Measurements from ENCODE around the gene ADORA3. TPM values are rescaled to one million over a fixed set of nuclear protein-coding genes. Genes with fewer than 3 reads are reported as not detected.

ADORA3 gene
- total RNA-seq, 2 experiments from 2014 or later, result not detected

DNA sequence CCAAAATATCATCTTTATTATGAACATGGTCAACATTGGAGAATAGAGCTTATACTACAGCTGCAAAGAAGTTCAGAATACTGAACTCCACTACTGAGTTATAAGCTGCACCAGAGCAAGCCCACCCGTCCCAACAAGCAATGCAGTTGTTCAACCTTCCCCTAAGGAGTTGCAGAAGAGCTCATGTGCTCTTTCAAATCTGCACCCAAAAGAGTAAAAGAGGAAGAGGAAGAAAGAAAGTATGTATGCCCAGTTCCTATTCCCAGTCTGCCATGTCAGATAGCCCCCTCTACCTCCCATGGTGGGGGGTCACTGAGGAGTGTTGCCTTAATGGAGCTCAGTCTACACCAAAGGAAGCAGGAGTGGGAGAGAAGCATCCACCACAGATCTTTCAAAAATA is 22.8 kb downstream of the ADORA3 start:
- no peak for DNase-seq
- peaks cover 5% of the 10 kb centered on the region for H3K36me3 Mint-ChIP-seq
- CTCF ChIA-PET, result interaction anchor here (0.7 to 4.1 kb wide), 8 partner anchors 8 to 286 kb away, joined by 3 to 39 read pairs (median 4); partner anchors contain the start of genes ADORA3 and TMIGD3
- H3K9me3 Mint-ChIP-seq (ENCODE audit: low read depth), result no peaks in the 10 kb centered on the region
- H3K27me3 Mint-ChIP-seq, result peaks cover 35% of the 10 kb centered on the region
- ATAC-seq, result no peak
- peaks cover 31% of the 10 kb centered on the region for H3K4me1 Mint-ChIP-seq
- no peak overlapping the region for H3K4me3 Mint-ChIP-seq
- H3K27ac Mint-ChIP-seq, result no peak overlapping the region

DNA sequence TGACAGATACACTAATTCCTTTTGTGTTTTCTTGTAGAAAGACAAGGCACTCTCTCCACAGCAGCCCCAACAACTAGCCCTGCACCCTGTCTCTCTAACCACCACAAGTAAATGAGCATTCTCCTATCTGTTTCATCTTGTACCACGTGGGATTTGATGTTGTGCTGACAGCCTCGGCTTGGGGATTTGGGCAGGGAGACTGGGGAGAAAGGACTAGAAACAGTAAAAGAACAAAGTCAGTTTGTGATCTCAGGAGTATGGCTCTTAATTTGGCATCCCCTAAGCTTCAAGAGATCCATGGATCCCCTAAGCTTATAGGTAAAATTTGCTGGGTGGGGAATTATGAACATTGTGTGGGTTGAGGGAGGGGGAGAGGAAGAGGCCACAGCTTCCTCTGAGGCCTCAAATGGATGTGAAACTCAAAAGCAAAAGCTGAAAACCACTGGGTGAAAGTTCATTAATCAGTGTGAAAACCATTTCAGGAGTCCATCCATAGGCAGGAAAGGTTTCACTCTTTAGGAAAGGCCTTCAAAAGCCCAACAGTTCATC is 26.6 kb downstream of the ADORA3 start:
- Mint-ChIP-seq H3K4me1 (peaks cover 55% of the 10 kb centered on the region), H3K36me3 (peaks cover 16% of the 10 kb centered on the region), H3K4me3 (peak overlapping the region; percentile 47), H3K27me3 (peaks cover 28% of the 10 kb centered on the region), H3K27ac (peak overlapping the region; percentile 78), H3K9me3 (ENCODE audit: low read depth) (no peaks in the 10 kb centered on the region)
- DNase-seq (peak; percentile 73), ATAC-seq (peak; percentile 69)
- CTCF ChIA-PET, result interaction anchor here (1.0 to 4.0 kb wide), 10 partner anchors 19 to 271 kb away, joined by 3 to 30 read pairs (median 8); partner anchors contain the start of genes ADORA3, ATP5PB and TMIGD3

GRCh38 chr1:111476214-111476613 is 27.2 kb downstream of the ADORA3 start:
- H3K4me1 Mint-ChIP-seq, result peaks cover 52% of the 10 kb centered on the region
- CTCF ChIA-PET, result interaction anchor here (0.8 to 4.0 kb wide), 10 partner anchors 20 to 271 kb away, joined by 3 to 30 read pairs (median 8); partner anchors contain the start of genes ADORA3, ATP5PB and TMIGD3
- peak; percentile 2 for ATAC-seq

GRCh38 chr1:111475701-111476100 is 27.7 kb downstream of the ADORA3 start:
- CTCF ChIA-PET, result interaction anchor here (0.8 to 4.0 kb wide), 8 partner anchors 21 to 272 kb away, joined by 3 to 30 read pairs (median 8); partner anchors contain the start of gene ATP5PB
- H3K4me1 Mint-ChIP-seq, result peaks cover 52% of the 10 kb centered on the region
- DNase-seq, result peak; percentile 85

More at GRCh38 chr1:111476214-111476613, 27.2 kb downstream of the ADORA3 start:
- Mint-ChIP-seq H3K9me3 (ENCODE audit: low read depth) (no peaks in the 10 kb centered on the region), H3K4me3 (peak overlapping the region; percentile 60), H3K36me3 (peaks cover 16% of the 10 kb centered on the region), H3K27me3 (peaks cover 28% of the 10 kb centered on the region), H3K27ac (peak overlapping the region; percentile 78)
- DNase-seq, result no peak

DNA sequence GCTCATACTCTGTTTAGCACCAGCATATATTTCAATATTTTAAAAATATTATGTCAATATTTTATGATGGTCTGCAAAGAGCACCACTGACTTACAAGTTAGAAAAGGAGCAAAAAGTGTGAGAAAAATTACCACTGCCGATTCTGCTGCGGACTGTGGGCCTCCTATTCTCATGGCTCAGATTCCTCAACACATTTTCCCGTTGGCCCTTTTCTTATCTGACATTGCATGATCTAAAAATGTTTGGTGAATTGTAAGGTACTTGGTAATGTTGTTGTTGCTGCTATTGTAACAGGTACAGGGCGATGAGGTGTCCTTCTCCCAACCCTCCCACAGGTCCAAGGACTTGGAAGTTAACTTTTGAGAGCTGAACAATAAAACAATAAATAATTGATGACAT is 28.9 kb downstream of the ADORA3 start:
- CTCF ChIA-PET, result interaction anchor here (1.4 to 3.5 kb wide), 2 partner anchors 17 to 33 kb away, joined by 3 to 30 read pairs; no protein-coding TSS in a partner anchor
- Mint-ChIP-seq H3K4me3 (peak overlapping the region; percentile 5), H3K9me3 (ENCODE audit: low read depth) (no peaks in the 10 kb centered on the region), H3K36me3 (peaks cover 16% of the 10 kb centered on the region), H3K4me1 (peaks cover 52% of the 10 kb centered on the region), H3K27ac (peak overlapping the region; percentile 11), H3K27me3 (peaks cover 18% of the 10 kb centered on the region)
- ATAC-seq (no peak), DNase-seq (no peak)

More at GRCh38 chr1:111475701-111476100, 27.7 kb downstream of the ADORA3 start:
- ATAC-seq, result peak; percentile 67
- peaks cover 16% of the 10 kb centered on the region for H3K36me3 Mint-ChIP-seq
- peak overlapping the region; percentile 60 for H3K4me3 Mint-ChIP-seq
- H3K9me3 Mint-ChIP-seq (ENCODE audit: low read depth), result no peaks in the 10 kb centered on the region
- peak overlapping the region; percentile 78 for H3K27ac Mint-ChIP-seq
- H3K27me3 Mint-ChIP-seq, result peaks cover 27% of the 10 kb centered on the region

- peaks cover 15% of the 10 kb centered on the region for H3K27me3 Mint-ChIP-seq
Measured at GRCh38 chr1:111474106-111474505, 29.3 kb downstream of the ADORA3 start.

DNA sequence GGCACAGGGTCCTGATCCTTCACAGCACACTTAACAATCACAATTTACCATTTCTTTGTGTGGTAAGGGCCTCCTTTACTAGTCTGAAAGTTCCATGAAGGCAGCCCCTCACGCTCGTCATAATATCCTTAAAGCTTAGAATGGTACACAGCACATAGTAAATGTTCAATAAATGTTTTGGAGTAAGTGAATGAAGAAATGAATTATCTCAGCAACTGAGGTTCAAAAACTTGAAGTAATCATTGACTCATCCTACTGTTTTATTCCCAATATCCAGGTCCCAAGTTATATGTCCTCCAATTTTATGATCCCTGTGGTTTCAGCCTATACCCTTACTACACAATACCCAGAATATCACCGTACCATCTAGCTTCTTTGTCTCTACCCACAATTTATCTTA is 31.9 kb downstream of the ADORA3 start:
- ATAC-seq, result no peak
- CTCF ChIA-PET, result interaction anchor here (0.7 to 1.3 kb wide), 7 partner anchors 9 to 298 kb away, joined by 3 to 8 read pairs (median 4); partner anchors contain the start of genes ATP5PB and WDR77
- Mint-ChIP-seq H3K4me1 (peaks cover 33% of the 10 kb centered on the region), H3K27ac (no peak overlapping the region), H3K9me3 (ENCODE audit: low read depth) (no peaks in the 10 kb centered on the region), H3K27me3 (peaks cover 2% of the 10 kb centered on the region), H3K36me3 (peaks cover 12% of the 10 kb centered on the region), H3K4me3 (no peak overlapping the region)
- no peak for DNase-seq

More at GRCh38 chr1:111474106-111474505, 29.3 kb downstream of the ADORA3 start:
- Mint-ChIP-seq H3K9me3 (ENCODE audit: low read depth) (no peaks in the 10 kb centered on the region), H3K27ac (peak overlapping the region; percentile 66), H3K36me3 (peaks cover 16% of the 10 kb centered on the region), H3K4me1 (peaks cover 52% of the 10 kb centered on the region), H3K4me3 (peak overlapping the region; percentile 63)
- DNase-seq (no peak), ATAC-seq (no peak)
- CTCF ChIA-PET, result interaction anchor here (1.3 to 3.5 kb wide), 3 partner anchors 17 to 34 kb away, joined by 3 to 30 read pairs (median 3); no protein-coding TSS in a partner anchor

GRCh38 chr1:111471012-111471411 is 32.4 kb downstream of the ADORA3 start:
- CTCF ChIA-PET, result interaction anchor here (0.7 to 1.3 kb wide), 6 partner anchors 10 to 298 kb away, joined by 3 to 8 read pairs (median 4); partner anchors contain the start of genes ATP5PB and WDR77
- Mint-ChIP-seq H3K27me3 (peaks cover 2% of the 10 kb centered on the region), H3K4me1 (peaks cover 28% of the 10 kb centered on the region), H3K27ac (no peak overlapping the region), H3K4me3 (no peak overlapping the region), H3K36me3 (peaks cover 12% of the 10 kb centered on the region), H3K9me3 (ENCODE audit: low read depth) (no peaks in the 10 kb centered on the region)
- ATAC-seq, result peak; percentile 86
- peak; percentile 91 for DNase-seq

DNA sequence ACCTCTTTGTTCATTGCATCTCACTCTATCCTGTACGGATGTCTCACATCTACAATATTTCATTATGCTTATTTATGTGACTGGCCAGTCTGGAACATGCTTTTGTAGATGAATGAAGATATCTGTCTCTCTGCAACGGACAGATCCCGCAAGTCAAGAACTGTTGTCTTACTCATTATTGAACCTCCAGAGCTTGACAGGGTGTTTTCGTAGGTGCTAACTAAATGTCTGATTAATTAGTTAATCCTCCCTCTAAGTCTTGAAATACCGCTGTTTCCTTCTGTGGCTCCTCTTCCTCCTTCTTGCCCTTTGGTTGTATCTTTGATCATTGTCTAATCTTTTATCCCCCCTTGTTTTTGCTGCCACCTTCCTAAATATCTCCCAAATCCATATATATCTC is 32.8 kb downstream of the ADORA3 start:
- ATAC-seq (no peak), DNase-seq (no peak)
- Mint-ChIP-seq H3K9me3 (ENCODE audit: low read depth) (no peaks in the 10 kb centered on the region), H3K4me1 (peaks cover 24% of the 10 kb centered on the region), H3K4me3 (no peak overlapping the region), H3K27ac (no peak overlapping the region), H3K27me3 (peaks cover 1% of the 10 kb centered on the region), H3K36me3 (peaks cover 12% of the 10 kb centered on the region)
- CTCF ChIA-PET, result interaction anchor here (1.0 to 1.3 kb wide), 3 partner anchors 22 to 247 kb away, joined by 4 to 8 read pairs (median 5); partner anchors contain the start of genes ATP5PB and WDR77

- peaks cover 13% of the 10 kb centered on the region for H3K36me3 Mint-ChIP-seq
- CTCF ChIA-PET, result no interaction called here
- H3K9me3 Mint-ChIP-seq (ENCODE audit: low read depth), result no peaks in the 10 kb centered on the region
- H3K27ac Mint-ChIP-seq, result no peak overlapping the region
- no peak overlapping the region for H3K4me3 Mint-ChIP-seq
- no peaks in the 10 kb centered on the region for H3K27me3 Mint-ChIP-seq
- DNase-seq (no peak), ATAC-seq (no peak)
- peaks cover 16% of the 10 kb centered on the region for H3K4me1 Mint-ChIP-seq
Measured at GRCh38 chr1:111469539-111469938, 33.9 kb downstream of the ADORA3 start.

DNA sequence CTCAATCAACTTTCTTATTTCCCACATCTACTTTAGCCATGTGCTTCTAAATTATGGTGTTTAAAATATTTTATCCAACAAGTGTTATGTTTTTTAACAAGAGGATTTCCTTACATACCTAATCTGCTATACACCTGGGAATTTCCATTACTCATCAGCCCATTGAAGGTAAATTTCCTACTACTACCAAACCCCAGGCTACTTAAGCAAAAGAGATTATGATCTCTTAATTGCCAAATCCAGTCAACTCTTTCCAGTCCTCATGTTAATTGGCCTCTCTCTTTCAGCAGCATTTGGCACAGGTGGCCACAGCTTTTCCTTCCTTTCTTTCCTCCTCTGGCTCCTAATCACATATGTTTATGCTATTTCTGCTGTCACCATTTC is 34.7 kb downstream of the ADORA3 start:
- H3K4me1 Mint-ChIP-seq, result peaks cover 9% of the 10 kb centered on the region
- CTCF ChIA-PET, result no interaction called here
- DNase-seq, result no peak
- no peaks in the 10 kb centered on the region for H3K9me3 Mint-ChIP-seq (ENCODE audit: low read depth)
- H3K27ac Mint-ChIP-seq, result no peak overlapping the region
- no peak for ATAC-seq
- H3K36me3 Mint-ChIP-seq, result peaks cover 14% of the 10 kb centered on the region
- H3K4me3 Mint-ChIP-seq, result no peak overlapping the region
- no peaks in the 10 kb centered on the region for H3K27me3 Mint-ChIP-seq

DNA sequence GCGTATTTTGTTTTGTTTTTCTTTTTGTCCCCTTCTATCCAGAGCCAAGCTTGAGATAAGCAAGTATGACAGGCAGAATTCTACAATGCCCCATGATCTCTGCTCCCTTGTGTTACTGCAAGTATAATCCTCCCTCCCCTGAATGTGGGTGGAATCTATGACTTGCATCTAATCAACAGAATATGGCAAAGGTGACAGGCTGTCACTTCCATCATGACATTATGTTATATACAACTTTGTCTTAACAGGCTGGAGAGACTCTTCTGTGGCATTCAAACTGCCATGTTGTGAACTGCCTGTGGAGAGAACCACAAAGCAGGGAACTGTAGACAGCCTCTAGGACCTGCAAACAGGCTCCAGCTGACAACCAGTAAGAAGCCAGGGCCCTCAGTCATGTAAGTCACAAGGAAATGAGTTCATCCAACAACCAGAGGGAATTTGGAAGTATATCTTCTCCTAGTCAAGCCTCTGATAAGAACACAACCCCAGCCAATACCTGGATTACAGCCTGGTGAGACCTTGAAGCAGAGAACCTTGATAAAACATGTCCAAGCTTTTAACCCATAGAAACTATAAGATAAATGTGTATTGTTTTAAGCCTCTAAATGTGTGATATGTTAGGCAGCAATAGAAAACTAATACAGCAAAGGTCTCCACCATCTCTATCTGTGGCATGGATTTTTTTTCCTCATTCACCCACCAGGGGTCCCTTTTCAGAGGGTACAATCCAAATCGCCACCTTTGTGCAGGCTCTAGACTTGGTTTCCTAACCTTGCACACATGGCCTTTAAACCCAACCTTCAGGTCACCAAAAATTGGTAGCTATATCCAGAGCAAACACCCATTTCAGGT is 35.3 kb downstream of the ADORA3 start:
- no peak for DNase-seq
- CTCF ChIA-PET, result no interaction called here

DNA sequence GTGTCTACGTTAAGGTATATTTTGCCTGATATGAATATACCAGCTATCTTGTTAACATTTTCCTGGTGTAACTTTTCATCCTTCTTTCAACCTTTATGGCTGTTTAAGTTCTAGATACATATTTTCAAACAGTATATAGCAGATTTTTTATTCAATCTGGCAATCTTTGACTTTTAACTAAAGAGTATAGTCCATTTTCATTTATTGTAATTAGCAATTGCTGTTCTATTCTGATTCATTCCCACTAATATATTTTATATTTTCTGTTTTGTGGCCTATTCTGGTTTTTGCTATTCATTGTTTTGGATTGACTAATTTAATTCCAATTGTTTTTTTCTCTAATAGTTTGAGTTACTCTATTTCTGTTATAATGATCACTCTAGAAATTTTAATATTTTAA is 37.0 kb downstream of the ADORA3 start:
- CTCF ChIA-PET, result interaction anchor here (0.7 kb wide), 1 partner anchor 587 kb away, joined by 3 read pairs; no protein-coding TSS in a partner anchor

More for the DNA sequence above, 35.3 kb downstream of the ADORA3 start:
- Mint-ChIP-seq H3K9me3 (ENCODE audit: low read depth) (no peaks in the 10 kb centered on the region), H3K27me3 (no peaks in the 10 kb centered on the region), H3K4me1 (peaks cover 9% of the 10 kb centered on the region), H3K36me3 (peaks cover 16% of the 10 kb centered on the region), H3K27ac (no peak overlapping the region), H3K4me3 (no peak overlapping the region)
- no peak for ATAC-seq

More for the DNA sequence above, 37.0 kb downstream of the ADORA3 start:
- DNase-seq (no peak), ATAC-seq (no peak)
- no peaks in the 10 kb centered on the region for H3K9me3 Mint-ChIP-seq (ENCODE audit: low read depth)
- peaks cover 21% of the 10 kb centered on the region for H3K36me3 Mint-ChIP-seq
- no peak overlapping the region for H3K4me3 Mint-ChIP-seq
- no peak overlapping the region for H3K27ac Mint-ChIP-seq
- H3K4me1 Mint-ChIP-seq, result peaks cover 1% of the 10 kb centered on the region
- H3K27me3 Mint-ChIP-seq, result no peaks in the 10 kb centered on the region
